ENCODE measurements around the gene KRTAP5-4. TPM values are rescaled to one million over a fixed set of nuclear protein-coding genes. Genes with fewer than 3 reads are reported as not detected.
"Not testable (repeated sequence)": the region's sequence is repeated elsewhere in the genome, so short reads cannot be mapped to it uniquely, and the experiment has no call there.

KRTAP5-4 gene
- total and polyA plus RNA-seq, 4 donors = not detected

DNA sequence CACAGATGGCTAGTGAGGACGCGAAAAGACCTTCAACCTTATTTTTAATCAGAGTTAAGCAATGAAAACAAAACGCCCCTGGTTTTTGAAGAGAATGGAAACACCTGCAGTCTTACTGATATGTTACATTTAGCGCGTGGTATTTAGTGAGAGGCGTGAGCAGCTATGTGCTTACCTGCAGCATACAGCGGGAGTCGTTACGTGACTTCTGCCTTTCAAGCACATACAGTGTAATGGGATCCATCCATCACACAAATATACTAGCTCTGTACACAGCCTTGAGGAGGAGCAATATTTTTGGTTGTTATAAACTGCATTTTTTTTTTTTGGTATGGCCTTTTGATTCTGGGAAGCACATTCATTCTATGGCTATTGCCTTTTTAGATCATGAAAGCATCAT, 29.3 kb downstream of the KRTAP5-4 start:
- intact Hi-C loops (cut with DNase I) = no loop called here
- DNase-seq = no peak
- H3K4me1 ChIP-seq (ENCODE audit: control insufficient read depth in 1 of 2, insufficient read depth in 2 of 2, low read length in 2 of 2) = no peaks in the 10 kb centered on the region
- H3K27me3 ChIP-seq (ENCODE audit: control insufficient read depth in 1 of 2, insufficient read depth in 2 of 2, low read length in 1 of 2) = no peaks in the 10 kb centered on the region
- no peaks in the 10 kb centered on the region for H3K36me3 ChIP-seq (ENCODE audit: control insufficient read depth in 1 of 2, insufficient read depth in 2 of 2, low read length in 1 of 2)
- H3K9me3 ChIP-seq (ENCODE audit: control insufficient read depth, low read length) = no peaks in the 10 kb centered on the region
- no peak overlapping the region for H3K27ac ChIP-seq (ENCODE audit: low read depth in 1 of 2, low read length in 2 of 2)
- no peak overlapping the region for H3K4me3 ChIP-seq (ENCODE audit: low read length in 2 of 2)
- WGBS, 2 donors = 84 to 86% methylated on average over 9 of the region's 9 CpGs
- no peak for ATAC-seq (ENCODE audit: low FRiP score)

DNA sequence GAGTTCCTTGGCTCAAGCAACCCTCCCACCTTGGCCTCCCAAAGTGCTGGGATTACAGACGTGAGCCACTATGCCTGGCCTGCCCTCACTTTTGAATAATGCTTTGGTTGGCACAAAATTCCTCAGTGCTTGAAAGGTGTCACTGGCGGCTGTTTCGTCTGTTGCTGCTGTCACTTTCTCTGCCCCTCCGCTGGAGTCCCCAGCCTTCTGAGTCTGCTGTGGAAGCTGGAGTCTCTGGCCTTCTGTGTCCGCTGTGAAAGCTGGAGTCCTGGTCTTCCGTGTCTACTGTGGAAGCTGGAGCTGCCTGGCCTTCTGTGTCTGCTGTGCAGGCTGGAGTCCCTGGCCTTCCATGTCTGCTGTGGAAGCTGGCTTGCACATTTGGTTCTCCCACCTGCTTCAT, 31.9 kb downstream of the KRTAP5-4 start:
- H3K4me3 ChIP-seq (ENCODE audit: low read length in 2 of 2) = no peak overlapping the region
- intact Hi-C loops (cut with DNase I) = no loop called here
- DNase-seq (no peak), ATAC-seq (ENCODE audit: low FRiP score) (no peak)
- H3K27ac ChIP-seq (ENCODE audit: low read depth in 1 of 2, low read length in 2 of 2) = no peak overlapping the region
- no peaks in the 10 kb centered on the region for H3K9me3 ChIP-seq (ENCODE audit: control insufficient read depth, low read length)
- no peaks in the 10 kb centered on the region for H3K27me3 ChIP-seq (ENCODE audit: control insufficient read depth in 1 of 2, insufficient read depth in 2 of 2, low read length in 1 of 2)
- H3K4me1 ChIP-seq (ENCODE audit: control insufficient read depth in 1 of 2, insufficient read depth in 2 of 2, low read length in 2 of 2) = no peaks in the 10 kb centered on the region
- H3K36me3 ChIP-seq (ENCODE audit: control insufficient read depth in 1 of 2, insufficient read depth in 2 of 2, low read length in 1 of 2) = no peaks in the 10 kb centered on the region
- WGBS, 2 donors = 89 to 91% methylated on average over 6 of the region's 6 CpGs

DNA sequence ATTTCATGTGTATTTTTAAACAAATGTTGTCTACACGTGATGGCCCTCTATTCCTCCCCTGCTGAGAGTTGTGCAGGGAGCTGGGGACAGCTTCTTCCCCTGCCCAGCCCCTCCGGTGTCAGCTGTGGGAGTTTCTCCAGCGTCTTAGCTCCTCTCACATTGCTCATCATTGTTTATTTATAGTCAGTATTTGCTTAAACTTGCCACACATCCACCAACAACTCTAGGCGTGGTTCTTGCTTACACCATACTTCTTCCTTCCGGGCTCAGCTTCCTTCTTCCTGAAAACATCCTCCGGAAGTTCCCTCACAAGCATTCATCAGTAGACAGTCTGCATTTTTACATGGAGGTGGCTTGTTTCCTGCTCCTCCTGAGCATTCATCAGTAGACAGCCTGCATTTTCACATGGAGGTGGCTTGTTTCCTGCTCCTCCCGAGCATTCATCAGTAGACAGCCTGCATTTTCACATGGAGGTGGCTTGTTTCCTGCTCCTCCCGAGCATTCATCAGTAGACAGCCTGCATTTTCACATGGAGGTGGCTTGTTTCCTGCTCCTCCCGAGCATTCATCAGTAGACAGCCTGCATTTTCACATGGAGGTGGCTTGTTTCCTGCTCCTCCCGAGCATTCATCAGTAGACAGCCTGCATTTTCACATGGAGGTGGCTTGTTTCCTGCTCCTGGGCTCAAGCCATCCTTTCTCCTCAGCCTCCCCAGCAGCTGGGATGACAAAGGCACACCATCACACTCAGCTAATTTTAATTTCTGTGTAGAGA, 32.6 kb downstream of the KRTAP5-4 start:
- H3K27ac ChIP-seq (ENCODE audit: low read depth in 1 of 2, low read length in 2 of 2); H3K36me3 ChIP-seq (ENCODE audit: control insufficient read depth in 1 of 2, insufficient read depth in 2 of 2, low read length in 1 of 2); intact Hi-C loops (cut with DNase I); H3K9me3 ChIP-seq (ENCODE audit: control insufficient read depth, low read length); DNase-seq; ATAC-seq (ENCODE audit: low FRiP score); H3K27me3 ChIP-seq (ENCODE audit: control insufficient read depth in 1 of 2, insufficient read depth in 2 of 2, low read length in 1 of 2); H3K4me3 ChIP-seq (ENCODE audit: low read length in 2 of 2); H3K4me1 ChIP-seq (ENCODE audit: control insufficient read depth in 1 of 2, insufficient read depth in 2 of 2, low read length in 2 of 2): not testable (repeated sequence)
- 69 to 82% methylated on average over 7 to 8 of the region's 10 CpGs for WGBS, 2 donors

DNA sequence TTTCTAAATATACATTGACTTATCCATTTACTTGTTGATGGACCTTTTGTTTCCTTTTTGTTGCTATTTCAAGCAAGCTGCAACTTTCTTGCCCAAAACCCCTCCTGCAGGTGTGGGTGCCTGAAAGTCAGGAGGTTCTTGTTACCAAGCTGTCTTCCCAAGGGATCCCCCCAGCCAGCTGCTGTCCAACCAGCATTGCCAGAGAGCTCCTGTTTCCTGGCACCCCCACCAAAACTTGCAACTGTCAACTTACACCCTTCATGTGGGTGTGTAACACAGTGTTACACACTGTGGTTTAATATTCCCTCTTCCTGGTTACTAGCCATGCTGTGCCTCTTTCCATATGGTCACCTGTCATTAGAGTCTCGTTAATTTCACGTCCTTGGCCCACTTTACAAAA, 35.2 kb downstream of the KRTAP5-4 start:
- Histone ChIP-seq H3K4me1 (ENCODE audit: control insufficient read depth in 1 of 2, insufficient read depth in 2 of 2, low read length in 2 of 2) (no peaks in the 10 kb centered on the region), H3K27ac (ENCODE audit: low read depth in 1 of 2, low read length in 2 of 2) (no peak overlapping the region), H3K9me3 (ENCODE audit: control insufficient read depth, low read length) (no peaks in the 10 kb centered on the region), H3K4me3 (ENCODE audit: low read length in 2 of 2) (no peak overlapping the region), H3K36me3 (ENCODE audit: control insufficient read depth in 1 of 2, insufficient read depth in 2 of 2, low read length in 1 of 2) (no peaks in the 10 kb centered on the region), H3K27me3 (ENCODE audit: control insufficient read depth in 1 of 2, insufficient read depth in 2 of 2, low read length in 1 of 2) (no peaks in the 10 kb centered on the region)
- 91 to 92% methylated on average over 2 of the region's 2 CpGs for WGBS, 2 donors
- DNase-seq (no peak), ATAC-seq (ENCODE audit: low FRiP score) (no peak)
- intact Hi-C loops (cut with DNase I) = no loop called here

DNA sequence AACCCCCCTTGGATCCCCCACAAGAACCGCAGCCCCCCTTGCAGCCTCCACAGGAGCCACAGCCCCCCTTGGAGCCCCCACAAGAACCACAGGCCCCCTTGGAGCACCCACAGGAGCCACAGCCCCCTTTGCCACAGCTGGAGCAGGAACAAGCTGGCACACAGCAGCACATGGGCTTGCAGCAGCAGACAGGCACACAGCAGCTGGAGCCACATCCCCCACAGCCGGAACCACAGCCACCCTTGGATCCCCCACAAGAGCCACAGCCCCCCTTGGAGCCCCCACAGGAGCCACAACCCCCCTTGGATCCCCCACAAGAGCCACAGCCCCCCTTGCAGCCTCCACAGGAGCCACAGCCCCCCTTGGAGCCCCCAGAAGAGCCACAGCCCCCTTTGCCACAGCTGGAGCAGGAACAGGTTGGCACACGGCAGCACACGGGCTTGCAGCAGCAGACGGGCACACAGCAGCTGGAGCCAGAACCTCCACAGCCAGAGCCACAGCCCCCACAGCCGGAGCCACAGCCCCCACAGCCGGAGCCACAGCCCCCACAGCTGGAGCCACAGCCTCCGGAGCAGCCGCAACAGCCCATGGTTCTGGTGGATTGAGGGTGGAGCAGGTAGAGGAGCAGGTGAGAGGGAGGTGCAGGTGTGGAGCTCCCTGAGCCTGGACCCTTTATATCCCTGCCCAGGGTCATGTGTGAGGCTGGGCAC, 37.1 kb downstream of the KRTAP5-4 start, which contains the start of gene KRTAP5-1:
TSS of gene KRTAP5-1 (minus strand) at position 623 of the 710 bp plus-strand sequence. CDS start at position 589, 34 bp downstream.
- H3K4me3 ChIP-seq (ENCODE audit: low read length in 2 of 2); H3K4me1 ChIP-seq (ENCODE audit: control insufficient read depth in 1 of 2, insufficient read depth in 2 of 2, low read length in 2 of 2); H3K9me3 ChIP-seq (ENCODE audit: control insufficient read depth, low read length); ATAC-seq (ENCODE audit: low FRiP score); intact Hi-C loops (cut with DNase I); H3K27me3 ChIP-seq (ENCODE audit: control insufficient read depth in 1 of 2, insufficient read depth in 2 of 2, low read length in 1 of 2); H3K27ac ChIP-seq (ENCODE audit: low read depth in 1 of 2, low read length in 2 of 2); DNase-seq; H3K36me3 ChIP-seq (ENCODE audit: control insufficient read depth in 1 of 2, insufficient read depth in 2 of 2, low read length in 1 of 2): not testable (repeated sequence)
- WGBS, 2 donors = 95 to 96% methylated on average over 9 of the region's 9 CpGs

DNA sequence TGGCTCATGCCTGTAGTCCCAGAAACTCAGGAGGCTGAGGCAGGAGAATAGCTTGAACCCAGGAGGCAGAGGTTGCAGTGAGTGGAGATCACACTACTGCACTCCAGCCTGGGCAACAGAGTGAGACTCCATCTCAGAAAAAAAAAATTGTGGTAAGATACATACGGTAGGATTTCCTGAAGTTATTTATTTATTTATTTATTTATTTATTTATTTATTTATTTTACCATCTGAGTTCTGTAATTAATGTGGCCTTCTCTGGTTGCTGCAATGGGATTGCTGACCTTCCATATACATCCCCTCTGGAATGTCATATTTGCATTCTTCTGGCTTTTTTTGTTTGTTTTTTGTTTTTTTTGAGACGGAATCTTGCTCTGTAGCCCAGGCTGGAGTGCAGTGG, 39.0 kb downstream of the KRTAP5-4 start:
- DNase-seq; H3K4me3 ChIP-seq (ENCODE audit: low read length in 2 of 2): not testable (repeated sequence)
- 80 to 81% methylated on average over 2 of the region's 2 CpGs for WGBS, 2 donors

DNA sequence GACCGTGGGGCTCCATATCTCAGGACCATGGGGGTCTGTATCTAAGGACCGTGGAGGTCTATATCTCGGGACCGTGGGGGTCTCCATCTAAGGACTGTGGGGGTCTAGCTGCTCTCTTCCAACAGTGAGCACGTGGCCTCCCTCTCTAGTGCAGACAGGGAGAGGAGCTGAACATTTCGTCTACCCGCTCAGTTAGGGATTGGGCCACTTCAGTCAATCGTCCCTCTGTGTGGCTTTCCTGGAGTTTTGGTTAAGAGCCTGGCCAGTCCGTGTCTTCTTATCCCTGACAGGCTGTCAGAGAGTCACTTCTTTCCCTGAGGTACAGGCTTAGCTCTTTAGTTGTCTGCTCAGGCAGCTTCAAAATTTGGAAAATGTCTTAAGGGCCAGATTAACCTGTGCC, 40.0 kb downstream of the KRTAP5-4 start:
- no peak overlapping the region for H3K27ac ChIP-seq (ENCODE audit: low read depth in 1 of 2, low read length in 2 of 2)
- ATAC-seq (ENCODE audit: low FRiP score) = no peak
- H3K4me1 ChIP-seq (ENCODE audit: control insufficient read depth in 1 of 2, insufficient read depth in 2 of 2, low read length in 2 of 2) = no peaks in the 10 kb centered on the region
- no peaks in the 10 kb centered on the region for H3K36me3 ChIP-seq (ENCODE audit: control insufficient read depth in 1 of 2, insufficient read depth in 2 of 2, low read length in 1 of 2)
- H3K9me3 ChIP-seq (ENCODE audit: control insufficient read depth, low read length) = peaks cover 3% of the 10 kb centered on the region
- no peaks in the 10 kb centered on the region for H3K27me3 ChIP-seq (ENCODE audit: control insufficient read depth in 1 of 2, insufficient read depth in 2 of 2, low read length in 1 of 2)
- intact Hi-C loops (cut with DNase I) = no loop called here
- H3K4me3 ChIP-seq (ENCODE audit: low read length in 2 of 2) = no peak overlapping the region
- no peak for DNase-seq
- WGBS, 2 donors = 92 to 93% methylated on average over 9 of the region's 9 CpGs

More for the DNA sequence above, 39.0 kb downstream of the KRTAP5-4 start:
- H3K27ac ChIP-seq (ENCODE audit: low read depth in 1 of 2, low read length in 2 of 2); H3K27me3 ChIP-seq (ENCODE audit: control insufficient read depth in 1 of 2, insufficient read depth in 2 of 2, low read length in 1 of 2); ATAC-seq (ENCODE audit: low FRiP score); H3K9me3 ChIP-seq (ENCODE audit: control insufficient read depth, low read length); intact Hi-C loops (cut with DNase I); H3K36me3 ChIP-seq (ENCODE audit: control insufficient read depth in 1 of 2, insufficient read depth in 2 of 2, low read length in 1 of 2); H3K4me1 ChIP-seq (ENCODE audit: control insufficient read depth in 1 of 2, insufficient read depth in 2 of 2, low read length in 2 of 2): not testable (repeated sequence)

DNA sequence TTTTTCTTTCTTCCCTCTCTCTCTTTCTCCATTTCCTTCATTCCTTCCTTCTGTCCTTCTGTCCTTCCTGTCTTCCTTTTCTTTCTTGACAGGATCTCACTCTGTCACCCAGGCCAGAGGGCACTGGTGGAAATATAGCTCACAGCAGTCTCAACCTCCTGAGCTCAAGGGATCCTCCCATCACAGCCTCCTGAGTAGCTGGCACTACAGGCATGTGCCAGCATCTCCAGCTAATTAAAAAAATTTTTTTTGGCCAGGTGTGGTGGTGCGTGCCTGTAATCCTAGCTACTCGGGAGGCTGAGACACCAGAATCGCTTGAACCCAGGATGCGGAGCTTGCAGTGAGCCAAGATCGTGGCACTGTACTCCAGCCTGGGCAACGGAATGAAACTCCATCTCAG, 45.1 kb downstream of the KRTAP5-4 start:
- Histone ChIP-seq H3K4me1 (ENCODE audit: control insufficient read depth in 1 of 2, insufficient read depth in 2 of 2, low read length in 2 of 2) (no peaks in the 10 kb centered on the region), H3K4me3 (ENCODE audit: low read length in 2 of 2) (no peak overlapping the region), H3K27me3 (ENCODE audit: control insufficient read depth in 1 of 2, insufficient read depth in 2 of 2, low read length in 1 of 2) (no peaks in the 10 kb centered on the region), H3K9me3 (ENCODE audit: control insufficient read depth, low read length) (peaks cover 3% of the 10 kb centered on the region), H3K36me3 (ENCODE audit: control insufficient read depth in 1 of 2, insufficient read depth in 2 of 2, low read length in 1 of 2) (no peaks in the 10 kb centered on the region), H3K27ac (ENCODE audit: low read depth in 1 of 2, low read length in 2 of 2) (no peak overlapping the region)
- intact Hi-C loops (cut with DNase I) = no loop called here
- no peak for ATAC-seq (ENCODE audit: low FRiP score)
- WGBS, 2 donors = 80 to 87% methylated on average over 6 of the region's 6 CpGs
- no peak for DNase-seq

DNA sequence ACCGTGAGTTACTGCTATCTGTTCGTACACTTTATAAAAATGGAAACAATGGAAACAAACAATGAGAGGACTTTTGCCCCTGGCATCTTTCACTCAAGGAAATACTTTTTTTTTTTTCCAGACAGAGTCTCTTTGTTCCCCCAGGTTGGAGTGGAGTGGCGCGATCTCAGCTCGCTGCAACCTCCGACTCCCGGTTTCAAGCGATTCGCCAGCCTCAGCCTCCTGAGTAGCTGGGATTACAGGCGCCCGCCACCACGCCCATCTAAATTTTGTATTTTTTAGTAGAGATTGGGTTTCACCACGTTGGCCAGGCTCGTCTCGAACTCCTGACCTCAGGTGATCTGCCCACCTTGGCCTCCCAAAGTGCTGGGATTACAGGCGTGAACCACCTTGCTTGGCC, 46.2 kb downstream of the KRTAP5-4 start:
- H3K4me1 ChIP-seq (ENCODE audit: control insufficient read depth in 1 of 2, insufficient read depth in 2 of 2, low read length in 2 of 2); ATAC-seq (ENCODE audit: low FRiP score); H3K4me3 ChIP-seq (ENCODE audit: low read length in 2 of 2); H3K9me3 ChIP-seq (ENCODE audit: control insufficient read depth, low read length); intact Hi-C loops (cut with DNase I); H3K27ac ChIP-seq (ENCODE audit: low read depth in 1 of 2, low read length in 2 of 2); H3K27me3 ChIP-seq (ENCODE audit: control insufficient read depth in 1 of 2, insufficient read depth in 2 of 2, low read length in 1 of 2); H3K36me3 ChIP-seq (ENCODE audit: control insufficient read depth in 1 of 2, insufficient read depth in 2 of 2, low read length in 1 of 2): not testable (repeated sequence)
- 93 to 95% methylated on average over 16 of the region's 16 CpGs for WGBS, 2 donors
- DNase-seq = peak in 1 of 2 donors; percentile 33

Data from aorta (tissue), 5 donors.